Muscle of leg (tissue), 11 donors: ENCODE measurements around the gene CEACAM7. TPM values are rescaled to one million over a fixed set of nuclear protein-coding genes. Genes with fewer than 3 reads are reported as not detected.

ENCODE experiments used
- DNase-seq: peaks from one replicate; pipeline ENCODE4 v3.0.0; 2013
- H3K27ac ChIP-seq: one replicate; pipeline ENCODE4 v1.5.1; 2013; ENCODE audit warnings: mild to moderate bottlenecking, low read length, control low read depth
- H3K27me3 ChIP-seq: one replicate; pipeline ENCODE4 v1.6.1; 2013; ENCODE audit warnings: low read length; ENCODE audit not compliant: control insufficient read depth, insufficient read depth
- H3K36me3 ChIP-seq: one replicate; pipeline ENCODE4 v1.6.1; 2013; ENCODE audit warnings: low read length; ENCODE audit not compliant: control insufficient read depth, insufficient read depth
- H3K4me1 ChIP-seq: one replicate; pipeline ENCODE4 v1.6.1; 2013; ENCODE audit warnings: low read length; ENCODE audit not compliant: control insufficient read depth, insufficient read depth
- H3K4me3 ChIP-seq: one replicate; pipeline ENCODE4 v1.5.1; 2013; ENCODE audit warnings: low read length, control low read depth
- H3K9me3 ChIP-seq: replicated peaks from 2 replicates; pipeline ENCODE4 v1.6.1; 2013; ENCODE audit warnings: low read depth, low read length; ENCODE audit not compliant: control insufficient read depth
- WGBS: methylation state at CpG from one replicate; pipeline ENCODE4 v1.1.5; 2013; ENCODE audit warnings: missing lambda C conversion rate; ENCODE audit not compliant: insufficient coverage; 5-methylcytosine and 5-hydroxymethylcytosine counted together
- polyA plus RNA-seq, 8 donors: library from polyadenylated mRNA; unstranded; fragments of 120-200 nt; gene quantifications; one replicate each; pipeline versions ENCODE4 v1.2.1 to v1.2.3, GENCODE V29; 2013; ENCODE audit warnings: inconsistent platforms in 1 of 8, low replicate concordance in 1 of 8; ENCODE audit not compliant: insufficient read length in 8 of 8, insufficient read depth in 1 of 8
- total RNA-seq: library from RNA; stranded (reverse); fragments of 120-200 nt; gene quantifications from one replicate; pipeline ENCODE4 v1.2.4, GENCODE V29; 2013

Gene CEACAM7
- total and polyA plus RNA-seq, 9 donors = 0.12 TPM; not detected in 8

DNA sequence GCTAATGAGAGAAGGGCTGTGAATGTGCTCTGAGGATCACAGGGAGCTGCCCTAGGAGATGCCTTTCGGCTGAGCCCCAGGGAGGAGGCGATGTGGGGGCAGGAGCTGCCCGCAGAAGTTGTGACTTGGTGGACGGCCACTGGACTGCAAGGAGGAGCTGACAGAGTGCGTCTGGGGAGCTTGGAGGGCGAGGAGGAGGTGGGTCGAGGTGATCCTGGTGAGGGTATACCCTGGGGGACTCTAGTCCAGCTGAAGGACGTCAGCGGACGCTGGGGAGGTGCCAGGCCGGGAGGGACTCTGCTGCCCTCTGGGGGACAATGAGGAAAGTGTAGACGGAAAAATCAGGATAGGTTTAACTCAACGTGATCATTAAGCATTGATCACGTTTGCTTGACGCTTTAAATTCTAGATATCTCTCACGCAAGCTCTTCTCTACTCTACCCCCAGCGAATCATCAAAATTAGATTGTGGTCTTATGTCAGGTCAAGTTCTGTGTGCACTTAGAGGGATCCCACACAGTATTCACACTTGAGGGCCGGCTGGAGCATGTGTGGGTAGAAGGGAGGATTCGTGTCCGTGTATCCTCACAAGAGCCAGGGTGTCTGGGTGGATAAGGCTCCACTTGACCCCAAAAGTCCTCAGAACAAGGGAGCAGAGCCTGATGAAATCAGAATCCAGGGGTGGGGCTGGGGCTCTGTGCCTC lies 3.3 kb upstream of the CEACAM7 start:
- no peak overlapping the region for H3K27ac ChIP-seq
- DNase-seq = no peak
- no peak overlapping the region for H3K4me3 ChIP-seq
- H3K27me3 ChIP-seq = no peaks in the 10 kb centered on the region
- no peaks in the 10 kb centered on the region for H3K9me3 ChIP-seq
- H3K36me3 ChIP-seq = no peaks in the 10 kb centered on the region
- H3K4me1 ChIP-seq = no peaks in the 10 kb centered on the region
- 41% methylated on average over 11 of the region's 20 CpGs for WGBS

DNA sequence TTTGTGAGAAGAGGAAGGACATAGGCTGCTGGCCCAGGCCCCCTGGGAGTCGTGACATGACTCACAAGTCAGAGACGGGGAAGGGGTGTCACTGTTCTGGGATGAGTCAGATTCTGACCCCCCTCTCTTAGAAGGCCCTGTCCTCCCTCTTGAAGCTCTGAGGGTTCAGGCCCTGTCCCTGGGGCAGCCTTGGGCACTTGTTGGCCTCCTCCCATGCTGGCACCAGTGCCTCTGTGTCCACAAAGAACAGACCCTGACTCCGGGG lies 2.7 kb upstream of the CEACAM7 start:
- H3K36me3 ChIP-seq = no peaks in the 10 kb centered on the region
- H3K4me1 ChIP-seq = no peaks in the 10 kb centered on the region
- H3K27me3 ChIP-seq = no peaks in the 10 kb centered on the region
- no peak overlapping the region for H3K4me3 ChIP-seq
- 48% methylated on average over 2 of the region's 3 CpGs for WGBS
- no peak for DNase-seq
- H3K9me3 ChIP-seq = no peaks in the 10 kb centered on the region
- H3K27ac ChIP-seq = no peak overlapping the region

DNA sequence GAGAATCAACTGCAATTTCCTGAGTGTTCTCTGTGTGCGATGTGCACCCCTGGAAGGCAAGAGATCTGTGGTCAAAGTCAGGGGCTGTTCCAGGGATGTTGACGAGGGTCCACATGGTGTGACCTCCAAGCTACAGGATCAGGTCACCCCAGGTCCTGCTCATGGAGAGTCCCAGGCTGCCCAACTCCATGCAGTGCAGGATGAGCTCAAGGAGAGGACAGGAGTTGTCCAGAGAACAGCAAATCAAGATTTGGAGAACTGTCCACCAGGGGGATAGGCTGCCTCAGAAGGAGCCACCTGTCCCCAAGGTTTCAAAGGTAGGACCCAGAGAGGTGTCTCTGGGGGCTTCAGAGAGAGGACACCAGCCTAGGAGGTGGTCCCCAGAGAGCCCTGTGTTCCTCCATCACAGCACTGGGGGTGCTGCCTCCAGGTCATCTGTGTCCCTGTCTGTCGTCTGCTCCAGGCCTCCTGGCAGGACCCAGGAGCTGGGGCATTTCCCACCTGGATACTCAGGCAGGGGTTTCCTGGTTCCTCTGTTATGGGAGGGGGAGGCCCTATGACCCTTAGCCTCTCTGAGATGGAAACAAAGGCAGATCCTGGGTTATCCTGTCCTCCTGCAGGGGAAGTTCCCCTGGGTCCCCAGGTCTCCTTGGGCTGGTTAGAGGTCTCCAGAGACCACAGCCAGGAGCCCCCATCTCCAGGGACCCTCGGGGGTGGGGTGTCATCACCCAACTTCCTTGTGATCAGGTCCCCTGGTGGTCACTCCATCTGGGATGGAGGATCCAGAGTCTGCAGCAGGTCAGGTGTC lies 2.1 kb upstream of the CEACAM7 start:
- 73% methylated on average over 2 of the region's 4 CpGs for WGBS
- Histone ChIP-seq H3K4me1 (no peaks in the 10 kb centered on the region), H3K27me3 (no peaks in the 10 kb centered on the region), H3K9me3 (no peaks in the 10 kb centered on the region), H3K36me3 (no peaks in the 10 kb centered on the region), H3K27ac (no peak overlapping the region), H3K4me3 (no peak overlapping the region)
- DNase-seq = no peak

DNA sequence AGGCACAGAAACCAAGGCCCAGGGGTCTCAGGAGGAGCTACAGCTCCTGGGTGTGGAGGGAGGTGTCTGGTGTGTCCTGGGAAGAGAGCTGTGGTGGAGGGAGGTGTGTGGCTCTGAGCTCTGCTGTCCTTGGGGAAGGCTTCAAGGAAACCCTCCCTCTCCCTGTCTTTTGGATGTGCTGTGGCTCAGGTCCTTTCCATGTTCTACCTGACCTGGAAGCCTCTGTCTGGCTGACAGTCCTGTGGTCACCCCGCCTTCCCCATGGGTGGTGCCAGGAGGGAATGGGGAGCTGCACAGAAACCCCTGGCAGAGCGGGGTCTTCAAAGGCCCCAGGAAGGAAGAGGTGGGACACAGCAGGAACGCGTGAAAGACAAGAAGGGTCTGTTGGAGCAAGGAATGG lies 617 bp upstream of the CEACAM7 start:
- no peak overlapping the region for H3K27ac ChIP-seq
- H3K27me3 ChIP-seq = no peaks in the 10 kb centered on the region
- H3K4me1 ChIP-seq = no peaks in the 10 kb centered on the region
- WGBS = 64% methylated on average over 2 of the region's 4 CpGs
- H3K9me3 ChIP-seq = no peaks in the 10 kb centered on the region
- H3K4me3 ChIP-seq = no peak overlapping the region
- H3K36me3 ChIP-seq = no peaks in the 10 kb centered on the region
- no peak for DNase-seq

DNA sequence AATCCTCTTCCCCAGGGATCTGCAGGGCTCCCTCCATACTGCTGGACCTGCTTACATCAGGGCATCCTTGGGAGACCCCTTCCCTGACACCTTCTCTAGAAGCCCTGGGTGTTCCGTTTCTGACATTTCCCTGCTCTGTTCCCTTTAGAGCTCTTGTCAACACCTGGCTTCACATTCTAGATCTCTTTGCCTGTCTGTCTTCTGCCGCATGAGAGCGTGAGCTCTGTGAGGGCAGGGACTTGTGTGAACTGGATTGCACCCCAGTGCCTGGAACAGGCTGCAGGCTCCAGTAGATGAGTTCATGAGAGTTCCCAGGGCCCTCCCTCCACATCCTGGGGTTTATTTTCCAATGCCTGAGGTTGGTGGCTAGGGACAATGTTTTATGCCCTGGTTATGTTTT lies 651 bp downstream of the CEACAM7 start:
- no peak for DNase-seq
- Histone ChIP-seq H3K27ac (no peak overlapping the region), H3K36me3 (no peaks in the 10 kb centered on the region), H3K4me1 (no peaks in the 10 kb centered on the region), H3K27me3 (no peaks in the 10 kb centered on the region), H3K4me3 (no peak overlapping the region), H3K9me3 (no peaks in the 10 kb centered on the region)
- WGBS = 74% methylated on average over 3 of the region's 3 CpGs

DNA sequence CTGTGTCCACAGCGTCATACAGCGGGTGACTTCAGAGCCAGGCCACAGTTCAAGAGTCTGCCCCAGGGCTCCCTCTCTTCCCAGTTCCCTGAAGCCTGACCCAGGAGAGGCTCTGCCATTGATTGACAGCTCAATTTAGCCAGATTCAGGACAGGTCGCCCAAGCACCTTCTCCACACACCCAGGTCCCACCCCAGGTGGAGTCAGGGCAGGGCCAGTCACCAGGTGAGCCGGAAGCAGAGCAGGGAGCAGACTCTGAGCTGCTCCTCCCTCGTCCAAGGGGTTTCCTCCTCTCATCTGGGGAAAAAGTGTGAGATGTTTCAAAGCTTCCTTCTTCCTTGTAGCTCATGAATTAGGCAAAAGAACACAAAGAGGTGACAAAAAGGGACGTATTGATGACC lies 5.6 kb downstream of the CEACAM7 start:
- Histone ChIP-seq H3K9me3 (no peaks in the 10 kb centered on the region), H3K4me3 (no peak overlapping the region), H3K36me3 (no peaks in the 10 kb centered on the region), H3K4me1 (no peaks in the 10 kb centered on the region), H3K27ac (no peak overlapping the region), H3K27me3 (no peaks in the 10 kb centered on the region)
- WGBS = 66% methylated on average over 2 of the region's 6 CpGs
- DNase-seq = no peak

DNA sequence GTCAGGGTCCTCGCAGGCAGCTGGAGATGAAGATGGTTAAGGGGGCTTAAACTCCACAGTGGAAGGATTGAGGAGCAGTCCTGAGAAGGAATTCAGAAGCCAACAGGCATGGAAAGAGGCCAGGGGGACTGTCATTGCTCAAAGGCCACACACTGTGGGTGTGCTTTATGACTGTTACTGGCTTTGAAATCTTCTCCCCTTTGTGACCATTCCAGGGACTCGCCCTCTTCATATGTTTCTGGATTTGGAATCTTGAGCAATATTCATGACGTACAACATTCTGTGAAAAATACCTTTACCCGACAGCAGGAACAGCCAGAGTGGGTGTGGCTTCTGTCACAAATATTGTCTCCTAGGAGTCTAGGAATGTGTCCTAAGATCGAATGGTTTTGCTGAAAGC lies 16.6 kb downstream of the CEACAM7 start:
- no peak overlapping the region for H3K27ac ChIP-seq
- 65% methylated on average over 5 of the region's 5 CpGs for WGBS

DNA sequence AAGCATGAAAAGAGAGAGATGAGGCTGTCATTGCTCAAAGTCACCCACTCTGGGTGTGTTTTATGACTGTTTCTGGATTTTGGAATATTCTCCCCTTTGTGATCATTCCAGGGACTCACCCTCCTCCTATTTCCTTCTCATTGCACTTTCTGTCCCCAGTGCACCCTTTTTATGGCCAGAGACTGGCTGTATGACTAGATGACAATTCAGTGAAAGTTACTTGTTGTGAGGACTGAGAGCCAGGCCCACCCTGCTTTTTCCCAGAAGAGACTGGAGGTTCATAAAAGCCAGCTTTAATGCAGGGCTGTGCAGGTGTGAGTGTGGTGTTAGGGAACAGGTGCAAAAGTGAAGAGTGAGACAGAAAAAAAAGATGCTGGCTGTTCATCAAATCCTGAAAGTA lies 17.3 kb downstream of the CEACAM7 start:
- no peak overlapping the region for H3K4me3 ChIP-seq
- no peak for DNase-seq
- H3K9me3 ChIP-seq = peaks cover 6% of the 10 kb centered on the region
- no peaks in the 10 kb centered on the region for H3K36me3 ChIP-seq
- H3K27ac ChIP-seq = no peak overlapping the region
- H3K4me1 ChIP-seq = no peaks in the 10 kb centered on the region
- no peaks in the 10 kb centered on the region for H3K27me3 ChIP-seq

More for the DNA sequence above, 16.6 kb downstream of the CEACAM7 start:
- DNase-seq = no peak
- no peaks in the 10 kb centered on the region for H3K9me3 ChIP-seq
- no peaks in the 10 kb centered on the region for H3K4me1 ChIP-seq
- H3K4me3 ChIP-seq = no peak overlapping the region
- no peaks in the 10 kb centered on the region for H3K36me3 ChIP-seq
- H3K27me3 ChIP-seq = no peaks in the 10 kb centered on the region

DNA sequence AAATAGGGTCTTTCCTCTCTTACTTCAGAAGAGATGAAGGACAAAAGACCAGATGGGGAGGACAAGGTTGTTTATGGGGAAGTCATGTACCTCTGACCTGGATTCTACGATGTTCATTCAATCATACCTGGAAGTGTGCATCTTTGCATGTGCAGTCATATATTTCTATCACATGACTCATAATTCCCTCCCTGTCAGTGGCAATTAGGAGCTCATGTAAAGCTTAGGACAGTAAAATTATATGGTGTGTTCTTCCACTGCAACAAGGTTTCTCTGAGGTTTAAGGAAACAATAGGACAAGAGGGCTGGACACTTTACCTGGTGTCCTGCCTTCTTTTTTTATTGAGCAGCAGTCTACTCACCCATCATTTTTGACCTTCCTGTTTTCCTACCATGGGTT lies 19.8 kb downstream of the CEACAM7 start:
- Histone ChIP-seq H3K4me1 (no peaks in the 10 kb centered on the region), H3K27ac (no peak overlapping the region), H3K36me3 (no peaks in the 10 kb centered on the region), H3K9me3 (peaks cover 7% of the 10 kb centered on the region), H3K4me3 (no peak overlapping the region), H3K27me3 (no peaks in the 10 kb centered on the region)
- WGBS = no CpG with 5 or more reads among the region's 1 CpG
- DNase-seq = no peak

DNA sequence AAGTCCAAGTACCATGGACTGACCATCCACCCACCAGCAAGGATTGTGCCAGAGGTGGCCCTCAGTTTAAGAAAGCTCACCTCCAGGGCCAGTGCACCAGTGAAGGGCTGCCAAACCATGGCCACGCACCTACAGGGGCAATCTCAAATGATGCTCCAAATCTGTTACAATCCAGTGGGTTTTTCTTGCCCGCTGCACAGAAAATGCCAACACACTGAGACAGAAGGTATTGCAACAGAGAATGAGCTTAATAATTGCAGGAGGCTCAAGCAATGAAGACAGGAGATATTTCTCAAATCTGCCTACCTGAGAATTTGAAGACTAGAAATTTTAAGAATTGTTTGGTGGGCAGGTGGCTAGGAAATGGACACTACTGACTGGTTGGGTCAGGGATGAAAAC lies 22.0 kb downstream of the CEACAM7 start:
- H3K4me1 ChIP-seq = no peaks in the 10 kb centered on the region
- H3K9me3 ChIP-seq = peaks cover 7% of the 10 kb centered on the region
- no peaks in the 10 kb centered on the region for H3K27me3 ChIP-seq
- 67% methylated on average over 1 of the region's 2 CpGs for WGBS
- no peaks in the 10 kb centered on the region for H3K36me3 ChIP-seq
- H3K4me3 ChIP-seq = no peak overlapping the region
- H3K27ac ChIP-seq = no peak overlapping the region
- no peak for DNase-seq
